Activated CD4-positive, alpha-beta T cell treated with anti-CD3 and anti-CD28 coated beads for 24 hours (primary cell): ENCODE results near the gene CIITA.
"Not testable (repeated sequence)": the region's sequence is repeated elsewhere in the genome, so short reads cannot be mapped to it uniquely, and the experiment has no call there.

Experiments used
- DNase-seq, 2 donors: peaks; one replicate each; pipeline ENCODE4 v3.0.0-alpha.2; 2020; ENCODE audit warnings: low read depth in 2 of 2

Gene CIITA, protein sequence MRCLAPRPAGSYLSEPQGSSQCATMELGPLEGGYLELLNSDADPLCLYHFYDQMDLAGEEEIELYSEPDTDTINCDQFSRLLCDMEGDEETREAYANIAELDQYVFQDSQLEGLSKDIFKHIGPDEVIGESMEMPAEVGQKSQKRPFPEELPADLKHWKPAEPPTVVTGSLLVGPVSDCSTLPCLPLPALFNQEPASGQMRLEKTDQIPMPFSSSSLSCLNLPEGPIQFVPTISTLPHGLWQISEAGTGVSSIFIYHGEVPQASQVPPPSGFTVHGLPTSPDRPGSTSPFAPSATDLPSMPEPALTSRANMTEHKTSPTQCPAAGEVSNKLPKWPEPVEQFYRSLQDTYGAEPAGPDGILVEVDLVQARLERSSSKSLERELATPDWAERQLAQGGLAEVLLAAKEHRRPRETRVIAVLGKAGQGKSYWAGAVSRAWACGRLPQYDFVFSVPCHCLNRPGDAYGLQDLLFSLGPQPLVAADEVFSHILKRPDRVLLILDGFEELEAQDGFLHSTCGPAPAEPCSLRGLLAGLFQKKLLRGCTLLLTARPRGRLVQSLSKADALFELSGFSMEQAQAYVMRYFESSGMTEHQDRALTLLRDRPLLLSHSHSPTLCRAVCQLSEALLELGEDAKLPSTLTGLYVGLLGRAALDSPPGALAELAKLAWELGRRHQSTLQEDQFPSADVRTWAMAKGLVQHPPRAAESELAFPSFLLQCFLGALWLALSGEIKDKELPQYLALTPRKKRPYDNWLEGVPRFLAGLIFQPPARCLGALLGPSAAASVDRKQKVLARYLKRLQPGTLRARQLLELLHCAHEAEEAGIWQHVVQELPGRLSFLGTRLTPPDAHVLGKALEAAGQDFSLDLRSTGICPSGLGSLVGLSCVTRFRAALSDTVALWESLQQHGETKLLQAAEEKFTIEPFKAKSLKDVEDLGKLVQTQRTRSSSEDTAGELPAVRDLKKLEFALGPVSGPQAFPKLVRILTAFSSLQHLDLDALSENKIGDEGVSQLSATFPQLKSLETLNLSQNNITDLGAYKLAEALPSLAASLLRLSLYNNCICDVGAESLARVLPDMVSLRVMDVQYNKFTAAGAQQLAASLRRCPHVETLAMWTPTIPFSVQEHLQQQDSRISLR

DNA sequence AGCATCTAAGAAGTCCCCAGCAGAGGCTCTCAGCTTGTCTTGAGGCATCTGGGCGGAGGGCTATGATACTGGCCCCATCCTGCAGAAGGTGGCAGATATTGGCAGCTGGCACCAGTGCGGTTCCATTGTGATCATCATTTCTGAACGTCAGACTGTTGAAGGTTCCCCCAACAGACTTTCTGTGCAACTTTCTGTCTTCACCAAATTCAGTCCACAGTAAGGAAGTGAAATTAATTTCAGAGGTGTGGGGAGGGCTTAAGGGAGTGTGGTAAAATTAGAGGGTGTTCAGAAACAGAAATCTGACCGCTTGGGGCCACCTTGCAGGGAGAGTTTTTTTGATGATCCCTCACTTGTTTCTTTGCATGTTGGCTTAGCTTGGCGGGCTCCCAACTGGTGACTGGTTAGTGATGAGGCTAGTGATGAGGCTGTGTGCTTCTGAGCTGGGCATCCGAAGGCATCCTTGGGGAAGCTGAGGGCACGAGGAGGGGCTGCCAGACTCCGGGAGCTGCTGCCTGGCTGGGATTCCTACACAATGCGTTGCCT is at the start of gene CIITA:
TSS of gene CIITA (plus strand) at position 404 of the 543 bp plus-strand sequence. CDS start at position 533, 129 bp downstream.
- peak in 1 of 2 donors; percentile 34 for DNase-seq

DNA sequence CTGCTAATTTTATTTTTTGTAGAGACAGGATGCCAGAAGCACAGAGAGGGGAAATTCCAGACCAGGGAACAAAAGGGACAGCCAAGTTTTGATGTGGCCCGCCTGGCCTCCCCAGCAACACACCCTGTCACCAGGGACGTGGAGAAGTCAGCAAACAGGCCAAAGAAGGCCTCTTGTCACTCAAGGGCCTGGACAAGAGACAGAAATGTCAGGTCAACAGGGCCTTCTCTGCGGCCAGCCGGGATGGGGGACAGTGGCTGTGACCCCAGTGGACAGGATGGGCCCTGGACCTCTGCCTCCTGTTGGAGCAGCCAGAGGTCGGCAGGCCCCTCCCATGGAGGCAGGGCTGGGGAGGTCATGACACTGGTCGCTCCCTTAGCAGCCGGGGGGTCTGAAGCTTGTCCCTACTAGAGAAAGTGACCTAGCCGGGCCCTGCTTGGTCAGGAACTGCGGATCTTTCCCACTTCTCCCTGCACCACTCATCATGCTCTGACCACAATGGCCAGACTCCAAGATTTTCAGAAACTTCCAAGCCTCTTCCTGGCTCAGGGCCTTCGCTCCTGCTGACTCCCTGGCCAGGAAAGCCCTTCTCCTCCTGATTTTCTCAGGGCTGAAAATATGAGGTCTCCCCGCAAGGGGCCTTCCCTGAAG is 49.2 kb upstream of the CIITA start:
- no peak for DNase-seq

DNA sequence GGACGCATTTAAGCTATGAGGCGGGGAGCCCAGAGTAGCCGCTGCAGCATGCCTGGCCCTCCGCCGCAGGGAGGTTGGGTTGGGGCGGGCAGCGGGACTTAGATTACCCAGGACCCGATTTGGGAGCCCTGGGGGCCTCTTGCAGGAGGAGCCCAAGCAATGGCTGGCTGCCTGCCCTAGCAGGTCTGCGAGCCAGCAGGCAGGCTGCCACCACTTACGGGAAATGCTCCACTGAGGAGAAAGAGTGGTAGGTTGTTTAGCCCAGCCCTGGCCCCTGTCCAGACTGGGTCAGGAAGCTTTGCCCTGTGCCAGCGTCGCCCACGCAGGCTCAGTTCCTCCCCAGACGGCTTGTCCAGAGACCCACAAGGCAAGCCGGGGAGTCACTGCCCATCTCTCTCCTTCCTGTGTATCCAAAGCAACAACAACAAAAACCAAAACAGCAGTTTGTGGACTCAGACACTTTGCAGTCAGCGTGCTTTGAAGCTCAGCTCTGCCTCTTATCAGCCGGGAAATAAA is 48.1 kb upstream of the CIITA start:
- no peak for DNase-seq

DNA sequence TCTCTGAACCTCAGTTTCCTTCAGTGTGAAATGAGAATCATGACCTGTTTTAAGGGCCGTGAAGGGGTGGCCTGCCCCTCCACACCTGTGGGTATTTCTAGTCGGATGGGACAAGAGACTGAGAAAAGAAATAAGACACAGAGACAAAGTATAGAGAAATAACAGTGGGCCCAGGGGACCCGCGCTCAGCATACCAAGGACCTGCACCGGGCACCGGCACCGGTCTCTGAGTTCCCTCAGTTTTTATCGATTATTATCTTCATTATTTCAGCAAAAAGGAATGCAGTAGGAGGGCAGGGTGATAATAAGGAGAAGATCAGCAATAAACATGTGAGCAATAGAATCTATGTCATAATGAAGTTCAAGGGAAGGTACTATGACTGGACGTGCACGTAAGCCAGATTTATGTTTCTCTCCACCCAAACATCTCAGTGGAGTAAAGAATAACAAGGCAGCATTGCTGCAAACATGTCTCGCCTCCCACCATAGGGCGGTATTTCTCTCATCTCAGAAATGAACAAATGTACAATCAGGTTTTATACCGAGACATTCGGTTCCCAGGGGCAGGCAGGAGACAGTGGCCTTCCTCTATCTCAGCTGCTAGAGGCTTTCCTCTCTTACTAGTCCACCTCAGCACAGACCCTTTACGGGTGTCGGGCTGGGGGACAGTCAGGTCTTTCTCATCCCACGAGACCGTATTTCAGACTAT is 47.5 kb upstream of the CIITA start:
- not testable (repeated sequence) for DNase-seq

DNA sequence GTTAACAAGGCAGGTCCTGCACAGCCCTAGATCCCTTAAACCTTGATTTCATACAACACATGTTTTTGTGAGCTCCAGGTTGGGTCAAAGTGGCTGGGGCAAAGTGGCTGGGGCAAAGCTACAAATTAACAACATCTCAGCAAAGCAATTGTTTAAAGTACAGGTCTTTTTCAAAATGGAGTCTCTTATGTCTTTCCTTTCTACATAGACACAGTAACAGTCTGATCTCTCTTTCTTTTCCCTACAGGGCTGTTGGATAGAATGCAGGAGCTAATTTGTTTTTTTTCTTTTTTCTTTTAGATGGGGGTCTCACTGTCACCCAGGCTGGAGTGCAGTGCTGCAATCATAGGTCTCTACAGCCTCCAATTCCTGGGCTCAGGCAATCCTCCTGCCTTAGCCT is 46.8 kb upstream of the CIITA start:
- not testable (repeated sequence) for DNase-seq

- no peak for DNase-seq
These were observed 44.8 kb upstream of the CIITA start for GRCh38 chr16:10831894-10832886.

GRCh38 chr16:10833271-10833670 is 43.7 kb upstream of the CIITA start:
- DNase-seq = no peak

DNA sequence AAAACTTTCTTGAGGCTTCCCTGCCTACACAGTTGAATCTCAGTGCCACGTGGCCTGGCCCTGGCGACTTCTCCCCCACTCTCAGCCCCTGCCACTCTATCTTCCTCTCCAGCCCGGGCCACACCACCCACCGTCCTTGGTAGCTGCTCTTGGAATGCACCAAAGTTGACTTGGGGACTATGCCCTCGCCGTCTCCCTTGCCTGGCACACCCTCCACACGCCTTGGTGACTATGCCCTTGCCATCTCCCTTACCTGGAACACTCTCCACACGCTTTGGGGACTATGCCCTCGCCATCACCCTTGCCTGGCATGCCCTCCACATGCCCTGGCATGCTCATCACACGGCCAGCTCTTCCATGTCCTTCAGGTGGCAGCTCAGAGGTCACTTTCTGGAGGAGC is 42.9 kb upstream of the CIITA start:
- no peak for DNase-seq

DNA sequence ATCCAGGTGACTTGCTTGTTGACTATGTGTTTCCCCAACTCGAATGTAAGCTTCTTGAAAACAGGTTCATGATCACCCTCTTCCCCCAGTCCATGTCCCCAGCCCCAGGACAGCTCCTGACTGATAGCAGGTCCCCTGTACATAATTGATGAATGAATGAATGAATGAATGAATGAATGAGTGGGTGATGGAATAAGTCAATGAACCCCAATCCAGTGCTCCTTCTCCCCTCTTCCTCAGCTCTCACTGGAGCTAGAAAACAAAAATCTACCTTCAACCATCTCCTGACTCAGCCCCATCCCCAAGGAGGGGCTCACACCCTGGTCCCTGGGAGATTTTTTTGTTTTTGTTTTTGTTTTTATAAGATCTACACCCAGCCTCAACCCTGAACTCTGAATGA is 42.2 kb upstream of the CIITA start:
- no peak for DNase-seq

DNA sequence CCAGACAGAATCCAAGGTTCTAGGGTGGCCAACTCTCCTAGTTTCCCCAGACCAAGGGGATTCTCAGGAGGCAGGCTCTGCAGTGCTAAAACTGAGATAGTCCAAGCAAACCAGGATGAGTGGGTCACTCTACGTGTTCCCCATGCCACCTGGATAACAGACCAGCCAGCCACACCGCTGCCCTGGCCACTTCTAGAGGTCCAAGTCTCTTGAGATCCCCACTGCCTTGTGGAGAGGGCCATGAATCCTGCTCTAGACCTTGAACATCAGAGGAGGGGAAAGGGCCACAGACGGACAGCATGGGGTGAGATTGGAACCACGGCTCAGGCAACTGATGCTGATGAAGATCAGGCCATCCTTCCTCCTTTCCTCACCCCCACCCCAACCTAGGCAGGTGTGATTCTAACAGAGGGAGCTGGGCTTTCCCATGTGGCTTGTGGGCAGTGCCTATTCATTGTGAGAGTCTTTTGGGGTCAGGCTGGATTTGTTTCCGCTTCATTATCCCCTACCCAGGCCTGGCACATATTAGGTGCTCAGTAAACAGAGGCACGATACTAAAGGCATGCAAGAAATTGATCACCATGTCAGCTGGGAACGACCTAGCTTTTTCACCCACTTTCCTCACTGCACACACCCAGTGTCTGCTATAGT is 41.6 kb upstream of the CIITA start:
- DNase-seq = peak in 1 of 2 donors; percentile 1

DNA sequence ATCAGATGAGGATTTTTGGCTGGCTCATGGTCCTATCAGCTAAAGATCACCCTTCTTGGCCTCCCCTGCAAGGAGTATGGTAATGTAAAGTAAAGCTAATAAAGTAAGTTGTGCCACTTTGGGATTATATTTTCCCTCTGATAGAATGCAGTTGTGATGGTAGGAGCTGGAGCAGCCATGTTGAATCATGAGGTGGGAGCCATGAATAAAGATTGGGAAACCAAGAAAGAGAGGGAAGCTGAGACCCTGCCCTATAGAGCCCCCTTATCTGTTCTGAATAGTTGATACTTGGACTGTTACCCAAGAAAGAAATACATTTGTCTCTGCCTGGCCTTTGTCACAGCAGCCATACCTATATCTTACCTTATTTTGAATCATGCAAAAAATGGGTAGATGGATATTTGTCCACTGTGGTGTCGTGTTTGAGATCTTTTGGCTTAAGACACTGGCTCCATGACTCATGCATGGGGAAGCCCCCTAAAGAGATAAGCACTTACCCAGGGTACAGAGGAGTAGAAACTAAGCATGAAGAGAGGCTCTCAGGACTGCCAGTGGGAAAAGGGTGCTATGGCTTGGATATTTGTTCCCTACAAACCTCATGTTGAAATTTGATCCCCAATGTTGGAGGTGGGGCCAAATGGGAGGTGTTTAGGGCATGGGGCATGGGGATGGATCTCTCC is 40.7 kb upstream of the CIITA start:
- no peak for DNase-seq

- no peak for DNase-seq
These were observed 38.3 kb upstream of the CIITA start for GRCh38 chr16:10838621-10839278.

DNA sequence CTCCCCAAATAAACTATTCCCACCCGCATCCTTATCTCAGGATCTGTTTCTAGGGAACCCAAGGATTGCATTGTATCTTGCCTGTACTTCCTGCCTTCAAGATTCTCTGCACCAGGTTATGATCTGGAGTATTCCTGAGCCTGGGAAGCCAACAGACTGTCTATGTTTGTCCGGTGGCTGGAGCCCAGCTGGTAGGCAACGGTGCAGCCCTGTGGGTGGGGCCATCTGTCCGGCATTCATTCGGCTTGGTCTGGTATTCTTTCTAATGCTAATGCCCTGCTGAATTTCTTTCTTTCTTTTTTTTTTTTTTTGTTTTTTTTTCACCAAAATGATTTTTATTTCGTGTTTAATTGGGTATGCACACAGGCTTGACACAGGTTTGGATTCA is 37.7 kb upstream of the CIITA start:
- no peak for DNase-seq

DNA sequence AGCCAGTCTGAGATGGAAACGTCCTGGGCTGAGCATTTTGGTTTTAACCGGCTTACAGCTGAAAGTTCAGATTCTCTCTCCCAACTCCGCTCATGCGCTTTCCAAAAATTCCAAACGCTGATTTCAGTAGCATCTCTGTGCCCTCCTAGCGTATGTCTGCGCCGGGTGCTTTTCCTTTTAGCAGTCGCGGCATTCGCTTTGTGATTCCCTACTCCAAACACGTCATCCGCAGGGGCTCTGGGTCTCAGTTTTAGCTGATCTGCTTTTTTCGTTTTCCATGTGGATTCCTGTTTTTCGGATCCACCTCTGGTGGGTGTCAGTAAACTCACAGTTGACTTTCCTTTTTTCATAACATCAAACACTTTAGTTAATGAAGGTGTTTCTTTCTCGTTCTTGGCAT is 36.3 kb upstream of the CIITA start:
- DNase-seq = no peak

GRCh38 chr16:10846213-10846998 is 30.6 kb upstream of the CIITA start:
- no peak for DNase-seq

DNA sequence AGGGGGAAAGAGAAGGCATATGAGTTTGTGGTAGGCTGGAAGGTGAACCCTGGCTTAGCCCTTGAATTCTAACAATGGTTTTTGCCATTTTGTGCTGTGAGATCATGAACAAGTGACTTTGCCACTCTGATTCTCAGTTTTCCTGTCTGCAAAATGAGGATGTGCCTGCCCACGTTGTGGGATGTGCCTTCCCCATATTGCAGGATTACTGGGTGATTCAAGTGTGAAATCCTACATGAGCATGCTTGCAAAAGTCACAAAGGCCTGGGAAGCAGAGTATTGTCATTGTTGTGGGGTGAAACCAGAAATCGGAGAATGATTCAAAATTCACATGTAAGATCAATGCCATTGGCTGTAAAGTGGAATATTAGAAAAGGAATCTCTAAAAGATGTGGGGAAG is 29.8 kb upstream of the CIITA start:
- DNase-seq = no peak
